GM18517 (cell line): ENCODE results near the gene HMCN1.

Source experiments
- ATAC-seq: cut with Tn5 transposase; IDR thresholded peaks from one replicate; pipeline ENCODE4 v1.9.1; 2021; ENCODE audit warnings: mild to moderate bottlenecking, moderate library complexity; ENCODE audit not compliant: unreplicated experiment

Gene HMCN1

GRCh38 chr1:186063091-186063657 lies 329.0 kb downstream of the HMCN1 start:
- no peak for ATAC-seq

DNA sequence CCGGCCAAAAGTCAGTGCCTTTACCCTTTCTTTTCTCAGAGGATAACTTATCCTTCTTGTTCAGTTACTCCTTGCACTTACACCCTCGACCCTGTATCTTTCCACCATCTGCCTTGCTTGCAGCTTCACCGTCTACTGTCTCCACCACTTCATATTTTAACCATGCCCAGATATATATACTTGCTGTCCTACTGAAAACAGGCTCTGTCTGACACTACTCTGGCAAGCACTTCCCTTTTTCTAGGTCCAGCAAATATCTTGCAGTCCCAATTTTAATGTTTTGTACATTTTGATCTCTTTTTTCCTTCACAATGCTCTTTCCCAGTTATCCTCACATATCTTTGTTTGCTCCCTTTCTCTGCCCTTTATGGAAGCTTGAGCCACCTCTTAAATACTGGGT lies 332.2 kb downstream of the HMCN1 start:
- ATAC-seq, result no peak

GRCh38 chr1:186073697-186074096 lies 339.5 kb downstream of the HMCN1 start:
- ATAC-seq, result no peak

- no peak for ATAC-seq
Measured at GRCh38 chr1:186076006-186076405, 341.8 kb downstream of the HMCN1 start.

DNA sequence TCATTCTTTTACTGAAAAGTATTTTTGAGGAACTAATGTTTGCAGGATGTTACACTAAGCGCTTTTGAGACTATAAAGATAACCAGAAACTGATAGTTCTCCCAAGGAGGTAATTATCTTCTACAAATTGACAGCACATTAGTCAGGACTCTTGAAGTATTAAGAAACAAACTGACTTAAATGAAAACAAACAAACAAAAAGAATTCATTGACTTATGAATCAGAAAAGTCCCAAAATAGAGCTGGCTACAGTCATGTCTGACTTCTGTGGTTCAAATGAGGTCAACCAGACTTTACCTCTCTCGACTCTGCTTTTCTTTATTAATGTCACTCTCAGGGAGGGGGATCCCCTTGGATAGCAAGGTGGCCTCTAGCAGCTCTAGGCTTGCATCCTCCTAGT lies 344.1 kb downstream of the HMCN1 start:
- ATAC-seq, result peak; percentile 93

DNA sequence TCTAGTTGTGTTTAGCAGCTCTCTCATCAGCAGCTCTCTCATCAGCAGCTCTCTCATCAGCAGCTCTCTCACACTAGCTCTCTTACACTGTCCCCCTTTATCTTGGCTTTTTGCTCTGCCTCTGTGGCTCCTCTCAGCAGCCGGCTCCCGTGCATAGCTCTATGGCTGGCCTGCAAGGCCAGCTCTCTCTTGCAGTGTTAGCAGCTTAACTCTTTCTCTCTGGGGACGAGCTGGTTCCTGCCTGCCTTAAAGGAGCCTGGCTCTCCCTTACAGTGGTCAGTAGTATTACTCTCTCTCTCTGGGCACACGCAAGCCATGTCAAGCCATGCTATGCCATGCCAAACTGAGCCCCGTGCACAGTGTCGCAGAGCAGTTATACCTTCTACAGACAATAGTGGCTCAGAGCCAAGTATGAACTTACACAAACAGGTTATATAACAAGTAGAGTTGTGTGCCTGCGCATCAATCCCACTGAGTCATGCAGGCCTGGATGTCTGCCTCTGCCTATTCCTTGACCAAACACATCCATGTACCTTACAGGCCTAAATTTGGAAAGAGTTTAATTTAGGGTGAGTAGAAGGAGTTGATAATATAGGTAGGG lies 345.0 kb downstream of the HMCN1 start:
- no peak for ATAC-seq

GRCh38 chr1:186082235-186082937 lies 348.2 kb downstream of the HMCN1 start:
- peak; percentile 66 for ATAC-seq

GRCh38 chr1:186086583-186086982 lies 352.4 kb downstream of the HMCN1 start:
- no peak for ATAC-seq

GRCh38 chr1:186089940-186090339 lies 355.7 kb downstream of the HMCN1 start:
- ATAC-seq, result no peak

DNA sequence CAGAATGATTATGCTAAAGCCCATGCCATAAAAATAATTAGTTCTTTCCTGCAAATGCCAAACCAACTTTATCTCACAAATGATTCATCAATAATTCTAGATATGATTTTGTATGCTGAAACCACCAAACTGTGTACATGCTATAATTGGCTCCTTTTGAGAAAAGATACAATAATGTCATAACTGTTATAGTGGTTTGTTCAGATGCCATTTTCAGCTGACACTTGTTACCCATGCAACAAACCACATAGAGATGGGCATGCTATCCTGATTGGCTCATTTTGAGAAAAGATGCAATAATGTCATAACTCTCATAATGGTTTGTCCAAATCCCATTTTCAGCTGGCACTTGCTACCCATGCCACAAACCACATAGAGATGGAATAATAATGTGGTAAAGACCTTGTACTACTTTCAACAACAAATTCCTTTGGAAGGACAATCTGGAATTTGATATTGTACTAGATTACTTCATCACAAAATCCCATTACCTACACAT lies 357.1 kb downstream of the HMCN1 start:
- no peak for ATAC-seq

DNA sequence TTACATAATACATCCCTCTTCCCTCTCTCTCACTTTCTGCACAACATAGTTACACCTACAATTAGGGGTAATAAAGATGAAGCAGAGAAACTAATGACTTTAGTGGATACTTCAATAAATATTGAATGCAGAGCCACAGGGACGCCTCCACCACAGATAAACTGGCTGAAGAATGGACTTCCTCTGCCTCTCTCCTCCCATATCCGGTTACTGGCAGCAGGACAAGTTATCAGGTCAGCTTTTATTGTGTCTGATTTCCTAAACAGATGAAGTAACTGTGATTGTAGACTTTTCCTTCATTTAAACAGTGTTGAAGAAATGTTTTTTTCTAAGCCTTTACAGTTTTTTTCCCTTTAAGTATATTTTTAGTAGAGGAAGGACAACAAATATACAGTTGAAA lies 359.2 kb downstream of the HMCN1 start:
- no peak for ATAC-seq

GRCh38 chr1:186094172-186094571 lies 360.0 kb downstream of the HMCN1 start:
- no peak for ATAC-seq

DNA sequence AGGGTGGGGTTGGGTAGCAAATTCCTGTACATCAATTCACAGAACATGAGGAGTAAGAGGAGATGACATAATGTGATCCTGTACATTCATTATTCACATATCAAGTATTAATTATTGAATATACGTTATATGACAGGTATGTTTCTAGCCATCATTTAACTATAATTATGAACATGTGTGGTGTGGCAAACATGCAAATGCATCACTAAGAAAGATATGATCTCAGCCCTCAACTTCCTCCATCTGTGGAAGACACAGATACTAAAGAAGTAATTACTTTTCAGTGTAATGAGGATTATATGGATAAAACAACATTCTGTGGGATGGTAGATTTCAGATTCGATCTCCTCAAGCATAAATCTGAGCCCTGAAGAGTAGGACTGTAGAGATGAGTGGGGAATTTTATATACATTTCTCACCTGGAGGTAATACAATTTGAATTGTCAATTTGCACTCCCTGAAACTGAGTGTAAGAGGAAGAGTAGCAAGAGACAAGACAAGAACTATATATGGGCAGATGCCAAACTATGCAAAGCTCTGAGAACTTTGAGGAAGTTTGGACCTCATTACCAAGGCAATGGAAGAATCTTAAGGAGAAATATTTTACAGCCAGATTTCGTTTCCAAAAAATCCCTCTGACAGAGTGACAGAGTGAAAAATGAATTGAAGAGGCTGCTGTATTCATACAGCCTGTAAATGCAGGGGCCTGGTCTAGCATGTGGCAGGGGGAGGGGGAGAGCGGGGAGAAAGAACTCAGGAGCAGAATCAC lies 365.3 kb downstream of the HMCN1 start:
- ATAC-seq, result no peak

DNA sequence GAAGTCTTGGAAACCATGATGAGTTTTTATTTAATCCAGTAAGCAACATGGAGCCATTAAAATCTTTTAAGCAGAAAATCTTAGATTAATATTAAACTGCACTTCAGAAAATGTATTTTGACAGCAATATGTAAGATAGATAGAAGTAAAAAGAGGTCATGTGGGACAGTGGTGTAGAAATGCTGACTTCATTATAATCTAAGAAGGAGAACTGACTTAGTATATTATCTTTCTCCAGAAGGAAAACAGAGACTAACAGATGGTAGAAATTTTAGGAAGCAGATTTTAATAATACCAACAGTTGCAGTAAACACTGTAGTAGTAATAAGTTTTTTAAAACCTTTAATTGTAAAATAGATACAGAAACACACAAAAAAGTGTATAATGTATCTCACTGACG lies 367.9 kb downstream of the HMCN1 start:
- ATAC-seq, result no peak

GRCh38 chr1:186102547-186103148 lies 368.5 kb downstream of the HMCN1 start:
- ATAC-seq, result no peak

DNA sequence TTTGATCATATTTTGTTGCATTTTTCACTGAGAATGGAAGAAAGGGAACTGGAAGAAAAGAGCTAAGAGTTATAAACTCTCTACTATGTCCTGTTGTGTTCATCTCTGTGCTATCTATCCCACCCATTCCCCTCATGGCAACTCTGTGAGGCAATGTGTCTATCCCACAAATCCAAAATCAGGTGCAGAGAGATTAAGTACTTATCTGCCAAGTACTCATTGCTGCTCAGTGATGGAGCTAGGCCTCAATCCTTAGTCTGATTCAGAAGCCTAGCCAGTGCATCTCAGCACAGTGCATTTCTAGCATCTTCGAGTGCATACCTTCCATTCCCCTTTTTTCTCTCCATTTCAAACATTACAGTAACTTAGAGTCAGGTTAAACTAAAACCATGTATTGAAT lies 370.3 kb downstream of the HMCN1 start:
- ATAC-seq, result no peak

- no peak for ATAC-seq
Measured at GRCh38 chr1:186112280-186112679, 378.1 kb downstream of the HMCN1 start.

DNA sequence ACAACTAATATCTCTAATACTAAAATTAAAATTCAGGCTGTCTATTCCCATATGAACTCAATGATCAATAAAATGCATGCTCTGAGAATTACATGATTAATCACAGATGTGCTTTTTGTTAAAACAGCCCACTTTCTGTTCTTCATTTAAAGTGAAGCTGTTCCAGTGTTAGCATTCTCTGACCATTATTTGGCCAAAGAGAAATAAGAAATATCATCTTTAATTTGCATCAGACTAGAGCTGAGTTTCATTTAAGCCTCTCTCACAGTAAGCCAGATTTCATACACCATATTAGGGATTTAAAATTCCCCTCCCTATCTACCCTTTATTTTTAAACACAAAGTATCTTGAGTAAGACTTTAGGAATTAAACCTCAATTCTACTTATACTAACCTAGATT lies 379.3 kb downstream of the HMCN1 start:
- ATAC-seq, result no peak

- ATAC-seq, result no peak
Measured at GRCh38 chr1:186118724-186119123, 384.5 kb downstream of the HMCN1 start.

DNA sequence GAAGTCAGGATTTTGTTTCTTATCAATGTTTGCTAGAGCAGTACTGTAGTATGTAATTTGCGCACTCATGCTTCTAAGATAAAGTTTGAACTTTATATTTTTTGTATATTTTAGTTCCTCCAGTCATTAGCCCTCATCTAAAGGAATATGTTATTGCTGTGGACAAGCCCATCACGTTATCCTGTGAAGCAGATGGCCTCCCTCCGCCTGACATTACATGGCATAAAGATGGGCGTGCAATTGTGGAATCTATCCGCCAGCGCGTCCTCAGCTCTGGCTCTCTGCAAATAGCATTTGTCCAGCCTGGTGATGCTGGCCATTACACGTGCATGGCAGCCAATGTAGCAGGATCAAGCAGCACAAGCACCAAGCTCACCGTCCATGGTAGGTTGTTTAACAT lies 388.6 kb downstream of the HMCN1 start:
- ATAC-seq, result no peak

DNA sequence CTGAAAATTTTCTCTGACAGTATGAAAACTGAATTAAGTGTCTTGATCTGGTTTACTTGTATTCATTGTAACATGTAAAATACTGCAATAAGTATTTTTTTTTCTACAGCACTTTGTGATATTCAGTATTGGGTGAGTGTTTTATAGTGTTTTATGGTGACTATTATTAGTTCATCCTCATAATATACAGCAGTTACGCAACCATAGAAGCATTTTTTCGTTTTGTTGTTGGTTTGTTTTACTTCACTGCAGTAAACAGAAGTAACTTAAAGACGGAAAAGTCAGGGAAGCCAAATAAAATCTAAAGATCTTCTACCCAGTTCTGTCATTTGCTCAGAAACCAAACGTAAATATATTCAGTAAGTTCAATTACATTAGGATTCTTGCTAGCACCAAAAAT lies 390.8 kb downstream of the HMCN1 start:
- ATAC-seq, result no peak
